Stimulated activated CD4-positive, alpha-beta T cell treated with anti-CD3 and anti-CD28 coated beads, Interleukin-4, amount 100 ng/mL, for 4 hours (primary cell): Measurements from ENCODE around the gene ARID3C.
"Not testable (repeated sequence)": the region's sequence is repeated elsewhere in the genome, so short reads cannot be mapped to it uniquely, and the experiment has no call there.

ENCODE experiments used
- DNase-seq, 2 experiments: peaks; one replicate each; pipeline ENCODE4 v3.0.0-alpha.2; 2020

The ARID3C gene

GRCh38 chr9:34651876-34652601, 23.2 kb upstream of the ARID3C start, which contains the start of gene IL11RA:
IL11RA (plus strand) TSS chr9:34652185; CDS start chr9:34655218, 3,033 bp downstream.
- DNase-seq: peak; percentile 52 to 67

- no peak for DNase-seq
Measured at GRCh38 chr9:34651321-34651720, 22.5 kb upstream of the ARID3C start.

GRCh38 chr9:34650816-34651215, 21.9 kb upstream of the ARID3C start:
- no peak for DNase-seq

GRCh38 chr9:34648673-34649072, 19.8 kb upstream of the ARID3C start:
- DNase-seq: no peak

GRCh38 chr9:34647651-34648050, 18.8 kb upstream of the ARID3C start:
- no peak for DNase-seq

GRCh38 chr9:34647084-34647403, 18.2 kb upstream of the ARID3C start:
- DNase-seq: no peak

GRCh38 chr9:34646211-34647083, 17.6 kb upstream of the ARID3C start, which contains the start of gene GALT:
GALT (plus strand) TSS chr9:34646675; CDS start chr9:34646705, 30 bp downstream.
- peak; percentile 95 to 98 for DNase-seq

GRCh38 chr9:34644766-34645314, 16.0 kb upstream of the ARID3C start:
- DNase-seq: no peak

- no peak for DNase-seq
Measured at GRCh38 chr9:34642679-34643078, 13.8 kb upstream of the ARID3C start.

- DNase-seq: not testable (repeated sequence)
Measured at GRCh38 chr9:34639322-34639721, 10.5 kb upstream of the ARID3C start.

GRCh38 chr9:34638138-34638445, 9.2 kb upstream of the ARID3C start:
- DNase-seq: no peak

GRCh38 chr9:34637356-34638137, 8.7 kb upstream of the ARID3C start, which contains the start of gene SIGMAR1:
SIGMAR1 (minus strand) TSS chr9:34637787; CDS start chr9:34637697, 90 bp downstream.
- DNase-seq: peak; percentile 91 to 93

- no peak for DNase-seq
Measured at GRCh38 chr9:34636791-34637355, 8.0 kb upstream of the ARID3C start.

- no peak for DNase-seq
Measured at GRCh38 chr9:34635556-34635955, 6.7 kb upstream of the ARID3C start.

- no peak for DNase-seq
Measured at GRCh38 chr9:34634551-34635248, 5.8 kb upstream of the ARID3C start.

GRCh38 chr9:34633851-34634550, 5.1 kb upstream of the ARID3C start:
- DNase-seq: peak; percentile 66 to 71

- no peak for DNase-seq
Measured at GRCh38 chr9:34633166-34633565, 4.3 kb upstream of the ARID3C start.

- no peak for DNase-seq
Measured at GRCh38 chr9:34630402-34631154, 1.7 kb upstream of the ARID3C start.

- no peak for DNase-seq
Measured at GRCh38 chr9:34629491-34629808, 584 bp upstream of the ARID3C start.
